ENCODE results near the gene TACR2. TPM values are rescaled to one million over a fixed set of nuclear protein-coding genes. Genes with fewer than 3 reads are reported as not detected.

TACR2 gene
- total RNA-seq (2021; fragmentation: NEBNext Ultra II Directional; extraction: Animal tissue kit (Norgen Biotek cat#: 25700)): not detected
- long read RNA-seq: 0 reads

DNA sequence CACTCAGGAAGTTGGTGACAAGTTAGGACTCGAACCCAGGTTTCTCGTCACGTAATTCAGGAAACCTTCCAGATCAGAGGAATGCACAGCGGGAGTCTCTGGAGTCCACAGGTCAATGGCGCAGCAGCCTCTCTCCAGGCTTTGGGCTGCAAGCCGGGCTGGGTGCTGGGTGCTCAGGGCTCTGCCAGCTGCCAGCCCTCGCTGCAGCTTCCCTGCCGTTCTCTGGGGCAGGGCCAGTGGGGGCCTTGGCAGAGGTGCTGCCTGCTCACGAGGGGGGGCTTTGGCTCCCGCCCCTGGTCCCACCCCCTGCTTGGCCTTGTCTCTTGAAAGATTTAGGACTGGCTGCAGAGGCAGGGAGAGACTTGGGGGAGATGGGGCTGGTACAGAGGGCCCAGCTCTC, at the start of gene TACR2:
Gene TACR2 (minus strand): TSS at position 224 of the 400 bp plus-strand sequence. CDS start 595 bp downstream, outside the sequence.
- H3K27me3 Mint-ChIP-seq (ENCODE audit: insufficient read depth): peaks cover 15% of the 10 kb centered on the region
- no peak within 1 kb of the TSS for H3K4me3 Mint-ChIP-seq
- TF ChIP-seq, protein P1, sequence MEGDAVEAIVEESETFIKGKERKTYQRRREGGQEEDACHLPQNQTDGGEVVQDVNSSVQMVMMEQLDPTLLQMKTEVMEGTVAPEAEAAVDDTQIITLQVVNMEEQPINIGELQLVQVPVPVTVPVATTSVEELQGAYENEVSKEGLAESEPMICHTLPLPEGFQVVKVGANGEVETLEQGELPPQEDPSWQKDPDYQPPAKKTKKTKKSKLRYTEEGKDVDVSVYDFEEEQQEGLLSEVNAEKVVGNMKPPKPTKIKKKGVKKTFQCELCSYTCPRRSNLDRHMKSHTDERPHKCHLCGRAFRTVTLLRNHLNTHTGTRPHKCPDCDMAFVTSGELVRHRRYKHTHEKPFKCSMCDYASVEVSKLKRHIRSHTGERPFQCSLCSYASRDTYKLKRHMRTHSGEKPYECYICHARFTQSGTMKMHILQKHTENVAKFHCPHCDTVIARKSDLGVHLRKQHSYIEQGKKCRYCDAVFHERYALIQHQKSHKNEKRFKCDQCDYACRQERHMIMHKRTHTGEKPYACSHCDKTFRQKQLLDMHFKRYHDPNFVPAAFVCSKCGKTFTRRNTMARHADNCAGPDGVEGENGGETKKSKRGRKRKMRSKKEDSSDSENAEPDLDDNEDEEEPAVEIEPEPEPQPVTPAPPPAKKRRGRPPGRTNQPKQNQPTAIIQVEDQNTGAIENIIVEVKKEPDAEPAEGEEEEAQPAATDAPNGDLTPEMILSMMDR (IDR thresholded peaks at IDR 0.05): no peak
- DNase-seq: no peak
- no peak within 1 kb of the TSS for H3K27ac Mint-ChIP-seq
- peaks cover 12% of the 10 kb centered on the region for H3K4me1 Mint-ChIP-seq (ENCODE audit: low read depth)
- no peaks in the 10 kb centered on the region for H3K36me3 Mint-ChIP-seq (ENCODE audit: low read depth)
- no peaks in the 10 kb centered on the region for H3K9me3 Mint-ChIP-seq

DNA sequence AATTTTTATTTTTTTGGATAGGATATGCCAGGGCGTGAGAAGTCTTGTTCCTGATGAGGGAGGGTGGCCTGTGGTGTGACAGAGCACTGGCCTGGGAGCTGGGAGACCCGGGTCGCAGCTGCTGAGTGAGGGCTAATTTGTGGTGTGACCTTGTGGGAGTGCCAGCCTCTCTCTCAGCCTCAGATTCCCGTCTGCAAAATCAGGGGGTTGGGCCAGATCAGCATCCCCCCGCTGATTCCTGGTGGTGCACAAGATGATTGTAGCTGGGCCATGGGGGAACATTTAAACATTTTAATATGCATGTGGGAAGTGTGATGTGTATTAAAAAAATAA, 49.4 kb upstream of the TACR2 start:
- Mint-ChIP-seq H3K4me3 (no peak overlapping the region), H3K4me1 (ENCODE audit: low read depth) (peaks cover 28% of the 10 kb centered on the region), H3K27ac (no peak overlapping the region), H3K36me3 (ENCODE audit: low read depth) (no peaks in the 10 kb centered on the region), H3K27me3 (ENCODE audit: insufficient read depth) (no peaks in the 10 kb centered on the region), H3K9me3 (no peaks in the 10 kb centered on the region)
- TF ChIP-seq, protein P1 (IDR thresholded peaks at IDR 0.05): no peak
- DNase-seq: no peak

DNA sequence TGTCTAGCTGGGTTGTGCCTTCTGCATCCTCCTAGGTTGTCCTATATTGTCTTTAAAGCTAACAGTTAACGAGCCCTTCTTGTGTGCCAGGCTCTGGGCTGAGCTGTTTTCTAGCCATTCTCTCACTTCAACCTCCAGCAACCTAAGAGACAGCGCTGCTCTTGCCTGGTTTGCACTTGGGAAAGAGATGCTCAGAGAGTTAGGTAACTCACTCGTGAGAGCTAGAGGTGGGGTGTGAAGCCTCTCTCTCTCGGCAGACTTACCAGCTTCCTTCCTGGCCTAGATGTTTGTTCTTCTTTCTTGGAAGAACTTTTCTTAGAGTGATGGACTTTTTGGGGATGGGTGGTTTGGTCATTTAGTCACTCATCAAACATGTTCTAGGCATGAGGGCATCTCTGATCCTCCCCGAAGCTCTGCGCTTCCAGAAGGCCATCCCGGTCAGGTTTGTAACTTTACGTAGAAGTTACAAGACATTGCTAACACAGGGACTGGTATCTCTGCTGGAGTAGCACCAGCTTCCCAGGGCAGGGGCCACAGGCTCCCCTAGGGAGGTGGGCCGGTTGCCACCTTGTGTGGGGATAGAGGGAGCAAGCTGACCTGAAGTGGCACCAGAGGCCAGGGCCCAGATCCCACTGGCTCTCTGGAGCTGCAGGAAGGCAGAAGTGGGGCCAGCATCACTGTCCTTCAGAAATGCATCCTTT, 48.9 kb upstream of the TACR2 start:
- Mint-ChIP-seq H3K27me3 (ENCODE audit: insufficient read depth) (no peaks in the 10 kb centered on the region), H3K4me1 (ENCODE audit: low read depth) (peaks cover 23% of the 10 kb centered on the region), H3K4me3 (no peak overlapping the region), H3K36me3 (ENCODE audit: low read depth) (no peaks in the 10 kb centered on the region), H3K9me3 (no peaks in the 10 kb centered on the region), H3K27ac (no peak overlapping the region)
- TF ChIP-seq, protein P1 (IDR thresholded peaks at IDR 0.05): no peak
- no peak for DNase-seq

DNA sequence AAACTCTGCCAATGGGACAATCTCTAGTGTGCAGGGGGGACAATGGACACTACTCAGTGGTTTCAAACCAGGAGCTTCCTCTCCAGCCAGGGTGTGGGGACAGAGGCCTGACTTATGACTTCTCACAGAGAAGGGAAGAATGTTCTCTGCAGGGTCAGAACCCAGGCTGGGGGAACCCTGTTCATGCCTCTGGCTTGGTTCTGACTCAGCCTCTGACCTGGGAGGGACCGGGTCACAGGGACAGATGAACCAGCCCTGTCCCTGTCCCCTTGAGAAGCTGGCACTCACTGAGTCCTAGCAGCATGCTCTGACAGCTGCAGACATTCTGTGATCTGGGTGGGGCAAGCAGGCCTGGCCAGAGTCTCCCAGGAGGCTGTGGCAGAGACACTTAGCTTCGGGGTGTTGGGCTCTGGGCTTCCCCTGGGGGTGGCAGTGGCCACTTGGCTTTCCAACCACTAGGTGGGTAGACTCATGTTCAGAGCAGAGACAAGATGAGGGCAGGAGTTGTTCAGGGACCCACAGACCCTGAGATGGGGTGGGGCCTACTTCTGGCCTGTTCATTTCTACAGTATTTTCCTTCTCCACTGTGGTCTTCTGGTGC, 48.2 kb upstream of the TACR2 start:
- H3K9me3 Mint-ChIP-seq: no peaks in the 10 kb centered on the region
- TF ChIP-seq, protein P1 (IDR thresholded peaks at IDR 0.05): no peak
- no peak for DNase-seq

DNA sequence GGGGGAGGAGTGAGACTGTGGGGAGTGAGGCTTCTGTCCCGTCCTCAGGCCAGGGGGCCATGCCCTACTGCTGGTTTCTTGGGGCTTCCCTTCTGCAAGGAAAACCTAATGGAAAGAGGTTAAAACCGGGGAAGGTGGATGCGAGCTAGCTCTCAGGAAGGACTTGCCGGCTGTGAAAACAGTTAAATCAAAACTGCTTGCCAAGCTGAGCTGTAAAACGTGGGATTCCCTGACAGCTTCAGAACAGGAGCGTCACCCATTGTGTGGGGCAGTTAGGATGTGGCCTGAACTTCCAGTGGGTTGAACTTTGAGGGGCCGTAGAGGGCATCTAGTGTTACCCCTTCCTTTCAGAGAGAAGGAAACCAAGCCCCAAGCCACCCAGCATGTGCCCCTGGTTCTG, 47.7 kb upstream of the TACR2 start:
- no peak overlapping the region for H3K27ac Mint-ChIP-seq
- H3K36me3 Mint-ChIP-seq (ENCODE audit: low read depth): no peaks in the 10 kb centered on the region
- no peak for DNase-seq
- H3K4me1 Mint-ChIP-seq (ENCODE audit: low read depth): peaks cover 21% of the 10 kb centered on the region
- no peak overlapping the region for H3K4me3 Mint-ChIP-seq
- H3K27me3 Mint-ChIP-seq (ENCODE audit: insufficient read depth): no peaks in the 10 kb centered on the region
- H3K9me3 Mint-ChIP-seq: no peaks in the 10 kb centered on the region
- TF ChIP-seq, protein P1 (IDR thresholded peaks at IDR 0.05): no peak

More for the DNA sequence above, 48.2 kb upstream of the TACR2 start:
- Mint-ChIP-seq H3K36me3 (ENCODE audit: low read depth) (no peaks in the 10 kb centered on the region), H3K27me3 (ENCODE audit: insufficient read depth) (no peaks in the 10 kb centered on the region), H3K4me1 (ENCODE audit: low read depth) (peaks cover 21% of the 10 kb centered on the region), H3K4me3 (no peak overlapping the region), H3K27ac (no peak overlapping the region)
